ENCODE data around the gene PRRX2.

PRRX2 gene

GRCh38 chr9:129712634-129713401, 47.4 kb downstream of the PRRX2 start:
- DNase-seq: no peak

GRCh38 chr9:129713402-129713679, 47.9 kb downstream of the PRRX2 start:
- DNase-seq: no peak

GRCh38 chr9:129714511-129715061, 49.1 kb downstream of the PRRX2 start:
- DNase-seq: no peak

- DNase-seq: no peak
Observed at GRCh38 chr9:129716091-129716490, 50.6 kb downstream of the PRRX2 start.

GRCh38 chr9:129717991-129718390, 52.5 kb downstream of the PRRX2 start:
- no peak for DNase-seq

- DNase-seq: no peak
Observed at GRCh38 chr9:129718647-129719046, 53.2 kb downstream of the PRRX2 start.

GRCh38 chr9:129719135-129719534, 53.7 kb downstream of the PRRX2 start:
- DNase-seq: no peak

- no peak for DNase-seq
Observed at GRCh38 chr9:129720181-129720864, 54.9 kb downstream of the PRRX2 start.

- DNase-seq: no peak
Observed at GRCh38 chr9:129720865-129721545, 55.6 kb downstream of the PRRX2 start.

GRCh38 chr9:129722913-129723312, 57.5 kb downstream of the PRRX2 start:
- DNase-seq: no peak

- no peak for DNase-seq
Observed at GRCh38 chr9:129724456-129725190, 59.2 kb downstream of the PRRX2 start.

- DNase-seq: no peak
Observed at GRCh38 chr9:129725795-129726251, 60.4 kb downstream of the PRRX2 start.

- peak; percentile 55 for DNase-seq
Observed at GRCh38 chr9:129726322-129727160, 61.1 kb downstream of the PRRX2 start.

GRCh38 chr9:129728744-129729143, 63.3 kb downstream of the PRRX2 start:
- DNase-seq: no peak

- DNase-seq: no peak
Observed at GRCh38 chr9:129731477-129732085, 66.1 kb downstream of the PRRX2 start.

- no peak for DNase-seq
Observed at GRCh38 chr9:129732100-129732499, 66.7 kb downstream of the PRRX2 start.

GRCh38 chr9:129732946-129733631, 67.6 kb downstream of the PRRX2 start:
- DNase-seq: no peak

GRCh38 chr9:129733632-129733953, 68.1 kb downstream of the PRRX2 start:
- no peak for DNase-seq

- no peak for DNase-seq
Observed at GRCh38 chr9:129735546-129735945, 70.1 kb downstream of the PRRX2 start.

GRCh38 chr9:129736334-129736733, 70.9 kb downstream of the PRRX2 start:
- DNase-seq: no peak
